ENCODE data around the gene ADAMTS12. TPM values are rescaled to one million over a fixed set of nuclear protein-coding genes. Genes with fewer than 3 reads are reported as not detected.

Gene ADAMTS12
- total RNA-seq, 1 experiment from 2014 or later, result 0.15 TPM

- Histone ChIP-seq H3K4me3 (ENCODE audit: low read depth in 2 of 2, low read length in 2 of 2) (no peak overlapping the region), H3K27ac (ENCODE audit: low read length) (no peak overlapping the region), H3K36me3 (ENCODE audit: control insufficient read depth, insufficient read depth, low read length) (no peaks in the 10 kb centered on the region), H3K4me1 (ENCODE audit: control insufficient read depth, insufficient read depth, low read length) (no peaks in the 10 kb centered on the region), H3K9me3 (ENCODE audit: control insufficient read depth, insufficient read depth, low read depth, low read length) (no peaks in the 10 kb centered on the region), H3K27me3 (ENCODE audit: control insufficient read depth, insufficient read depth, low read length) (peaks cover 15% of the 10 kb centered on the region)
- ChIA-PET CTCF (no interaction called here), POLR2A (no interaction called here)
- no peak for TF ChIP-seq TCF7L2 (IDR thresholded peaks at IDR 0.05; ENCODE audit: low read depth, low read length)
- no peak for TF ChIP-seq CTCF (IDR thresholded peaks at IDR 0.05)
- TF ChIP-seq SIN3A (IDR thresholded peaks at IDR 0.05; ENCODE audit: borderline replicate concordance, insufficient read depth, low read depth, low read length), result no peak
- TF ChIP-seq POLR2AphosphoS5 (IDR thresholded peaks at IDR 0.05; ENCODE audit: low read depth, low read length), result no peak
- TF ChIP-seq REST (IDR thresholded peaks at IDR 0.05; ENCODE audit: insufficient read depth in 1 of 2, low read depth in 2 of 2, low read length in 1 of 2), result no peak
- no peak for DNase-seq (ENCODE audit: low read depth, low spot score)
- BruUV-seq (replicated peaks), result no TSS peak
- intact Hi-C loops (cut with micrococcal nuclease; ENCODE audit: unreplicated experiment) (loop anchor here (10.0 kb wide), 2 partner anchors 352 to 462 kb away; no protein-coding TSS in a partner anchor), in situ Hi-C loops (cut with HindIII; ENCODE audit: low pct_unique_long_range_greater_than_20kb, low sequenced_read_pairs) (no loop called here)
- no peak for ATAC-seq
Measured at GRCh38 chr5:33937017-33937706, 45.4 kb upstream of the ADAMTS12 start.

GRCh38 chr5:33936381-33937016, 44.7 kb upstream of the ADAMTS12 start, which contains the start of gene RXFP3:
TSS of gene RXFP3 (plus strand) at chr5:33936386. CDS start at chr5:33936741, 355 bp downstream.
- TF ChIP-seq SIN3A (IDR thresholded peaks at IDR 0.05; ENCODE audit: borderline replicate concordance, insufficient read depth, low read depth, low read length), result no peak
- no peak for TF ChIP-seq POLR2AphosphoS5 (IDR thresholded peaks at IDR 0.05; ENCODE audit: low read depth, low read length)
- no peak for TF ChIP-seq REST (IDR thresholded peaks at IDR 0.05; ENCODE audit: insufficient read depth in 1 of 2, low read depth in 2 of 2, low read length in 1 of 2)
- no peak for TF ChIP-seq CTCF (IDR thresholded peaks at IDR 0.05)
- TF ChIP-seq TCF7L2 (IDR thresholded peaks at IDR 0.05; ENCODE audit: low read depth, low read length), result no peak
- Histone ChIP-seq H3K27ac (ENCODE audit: low read length) (no peak within 1 kb of the TSS), H3K9me3 (ENCODE audit: control insufficient read depth, insufficient read depth, low read depth, low read length) (no peaks in the 10 kb centered on the region), H3K4me1 (ENCODE audit: control insufficient read depth, insufficient read depth, low read length) (no peaks in the 10 kb centered on the region), H3K4me3 (ENCODE audit: low read depth in 2 of 2, low read length in 2 of 2) (no peak within 1 kb of the TSS), H3K27me3 (ENCODE audit: control insufficient read depth, insufficient read depth, low read length) (peaks cover 15% of the 10 kb centered on the region), H3K36me3 (ENCODE audit: control insufficient read depth, insufficient read depth, low read length) (no peaks in the 10 kb centered on the region)
- in situ Hi-C loops (cut with HindIII; ENCODE audit: low pct_unique_long_range_greater_than_20kb, low sequenced_read_pairs) (no loop called here), intact Hi-C loops (cut with micrococcal nuclease; ENCODE audit: unreplicated experiment) (loop anchor here (10.0 kb wide), 2 partner anchors 352 to 462 kb away; no protein-coding TSS in a partner anchor)
- no peak for DNase-seq (ENCODE audit: low read depth, low spot score)
- POLR2A ChIA-PET, result no interaction called here
- ATAC-seq, result no peak
- CTCF ChIA-PET, result no interaction called here
- no TSS peak for BruUV-seq (replicated peaks)
